Esophagus muscularis mucosa (tissue), 4 donors: ENCODE results near the gene PUSL1. TPM values are rescaled to one million over a fixed set of nuclear protein-coding genes. Genes with fewer than 3 reads are reported as not detected.

Experiments used
- DNase-seq: peaks from one replicate; pipeline ENCODE4 v3.0.0-alpha.2; 2017; ENCODE audit errors: extremely low spot score
- H3K27ac ChIP-seq, 4 donors: fragments of 200-600 bp; sonication (generic); replicated peaks in 1 of 4; 1 replicate in 3 of 4; 2 replicates in 1 of 4; pipeline ENCODE4 v1.5.1; 2016 to 2019; ENCODE audit warnings: mild to moderate bottlenecking in 1 of 4
- H3K27me3 ChIP-seq, 4 donors: fragments of 200-600 bp; sonication (generic); one replicate each; pipeline versions ENCODE4 v1.5.1 to v1.6.0; 2016 to 2019
- H3K36me3 ChIP-seq, 4 donors: fragments of 200-600 bp; sonication (generic); one replicate each; pipeline ENCODE4 v1.5.1; 2016 to 2019
- H3K4me1 ChIP-seq, 4 donors: fragments of 200-600 bp; sonication (generic); one replicate each; pipeline ENCODE4 v1.5.1; 2016 to 2019
- H3K4me3 ChIP-seq, 4 donors: fragments of 200-600 bp; sonication (generic); 1 replicate in 2 of 4; 2 replicates in 2 of 4; pipeline ENCODE4 v1.5.1; 2016 to 2019; ENCODE audit warnings: mild to moderate bottlenecking in 4 of 4, moderate library complexity in 1 of 4
- H3K9me3 ChIP-seq, 4 donors: fragments of 200-600 bp; sonication (generic); 1 replicate in 3 of 4; 2 replicates in 1 of 4; pipeline ENCODE4 v1.5.1; 2016 to 2019
- EP300 ChIP-seq: sonication (generic); formaldehyde crosslinking; IDR thresholded peaks from one replicate; pipeline ENCODE4 v1.6.1; 2017; ENCODE audit warnings: antibody characterized with exemption
- POLR2A ChIP-seq: fragments of 450-650 bp; IDR thresholded peaks from one replicate; pipeline ENCODE4 v1.6.1; 2017; ENCODE audit warnings: antibody characterized with exemption, moderate library complexity, mild to moderate bottlenecking, low read depth
- POLR2AphosphoS5 ChIP-seq, 2 donors: sonication (generic); formaldehyde crosslinking; IDR thresholded peaks; one replicate each; pipeline ENCODE4 v1.6.1; 2017; ENCODE audit warnings: antibody characterized with exemption in 2 of 2
- WGBS: methylation state at CpG from one replicate; pipeline ENCODE4 v1.1.5; 2018; 5-methylcytosine and 5-hydroxymethylcytosine counted together
- intact Hi-C: fragments of 100-400 bp; cut with DNase I; formaldehyde crosslinking; loops from one replicate; pipeline ENCODE4 v1.15.1; 2023
- total RNA-seq, 4 donors: library from RNA; depleted of rRNA; stranded (reverse); fragments of >200 nt; gene quantifications; one replicate each; pipeline versions ENCODE4 v1.1.0 to v1.2.1, GENCODE V29; 2016
- TF ChIP-seq, protein P1 (sequence below), 3 experiments: fragments of 200-600 bp in 2 of 3; fragments of 450-650 bp in 1 of 3; sonication (generic) in 2 of 3; IDR thresholded peaks; one replicate each; pipeline ENCODE4 v1.5.1; 2017 to 2019; ENCODE audit warnings: antibody characterized with exemption in 3 of 3, mild to moderate bottlenecking in 2 of 3, moderate library complexity in 1 of 3

The PUSL1 gene
- total RNA-seq, 4 donors from 2014 or later: 10.3 to 24.7 (median 21.7) TPM

DNA sequence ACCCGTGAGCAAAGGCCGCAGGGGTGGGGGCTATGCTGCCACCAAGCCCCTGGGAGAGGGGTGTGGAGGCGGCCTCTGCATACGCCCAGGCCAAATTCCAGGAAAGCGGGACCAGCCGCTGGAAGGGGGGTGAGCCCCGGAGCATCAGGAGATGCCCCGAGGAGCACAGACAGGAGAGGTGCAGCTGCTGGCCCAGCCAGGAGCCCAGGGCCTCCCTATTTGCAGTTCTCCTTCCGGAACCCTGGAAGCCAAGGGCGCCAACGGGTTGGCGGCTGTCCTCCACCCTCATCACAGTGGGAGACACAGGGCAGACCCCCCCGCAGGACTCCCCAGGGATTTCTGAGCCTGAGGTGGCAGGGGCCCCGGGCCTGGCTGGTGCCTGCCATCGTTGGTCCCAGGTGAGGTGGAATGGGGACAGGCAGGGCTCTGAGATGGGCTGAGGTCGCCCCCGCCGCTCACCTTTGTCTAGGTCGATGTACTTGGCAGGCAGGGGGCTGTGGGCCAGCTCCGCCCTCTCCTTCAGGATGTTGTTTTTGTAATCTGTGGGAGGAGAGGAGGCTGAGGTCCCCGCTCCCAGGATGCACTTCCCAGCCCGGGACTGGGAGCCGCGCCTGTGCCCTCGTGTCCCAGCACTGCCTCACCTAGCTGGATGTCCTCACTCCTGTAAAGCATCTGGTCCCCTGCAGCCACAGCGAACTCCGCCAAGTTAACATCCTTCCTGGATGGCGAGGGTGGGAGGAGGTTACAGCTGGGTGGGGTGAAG lies 45.2 kb downstream of the PUSL1 start:
- Histone ChIP-seq H3K27ac (peak overlapping the region; percentile 30 to 73 (median 54)), H3K36me3 (peaks cover 0 to 25% (median 7%) of the 10 kb centered on the region in 4 donors), H3K4me3 (no peak overlapping the region), H3K27me3 (peaks cover 0 to 59% (median 26%) of the 10 kb centered on the region in 4 donors), H3K9me3 (no peaks in the 10 kb centered on the region), H3K4me1 (peaks cover 43 to 76% (median 70%) of the 10 kb centered on the region in 4 donors)
- 49% methylated on average over 8 of the region's 28 CpGs for WGBS
- intact Hi-C loops: no loop called here
- TF ChIP-seq POLR2AphosphoS5 (IDR thresholded peaks at IDR 0.05): no peak
- TF ChIP-seq, protein P1, sequence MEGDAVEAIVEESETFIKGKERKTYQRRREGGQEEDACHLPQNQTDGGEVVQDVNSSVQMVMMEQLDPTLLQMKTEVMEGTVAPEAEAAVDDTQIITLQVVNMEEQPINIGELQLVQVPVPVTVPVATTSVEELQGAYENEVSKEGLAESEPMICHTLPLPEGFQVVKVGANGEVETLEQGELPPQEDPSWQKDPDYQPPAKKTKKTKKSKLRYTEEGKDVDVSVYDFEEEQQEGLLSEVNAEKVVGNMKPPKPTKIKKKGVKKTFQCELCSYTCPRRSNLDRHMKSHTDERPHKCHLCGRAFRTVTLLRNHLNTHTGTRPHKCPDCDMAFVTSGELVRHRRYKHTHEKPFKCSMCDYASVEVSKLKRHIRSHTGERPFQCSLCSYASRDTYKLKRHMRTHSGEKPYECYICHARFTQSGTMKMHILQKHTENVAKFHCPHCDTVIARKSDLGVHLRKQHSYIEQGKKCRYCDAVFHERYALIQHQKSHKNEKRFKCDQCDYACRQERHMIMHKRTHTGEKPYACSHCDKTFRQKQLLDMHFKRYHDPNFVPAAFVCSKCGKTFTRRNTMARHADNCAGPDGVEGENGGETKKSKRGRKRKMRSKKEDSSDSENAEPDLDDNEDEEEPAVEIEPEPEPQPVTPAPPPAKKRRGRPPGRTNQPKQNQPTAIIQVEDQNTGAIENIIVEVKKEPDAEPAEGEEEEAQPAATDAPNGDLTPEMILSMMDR (IDR thresholded peaks at IDR 0.05): no peak
- TF ChIP-seq EP300: no peak
- TF ChIP-seq POLR2A: no peak
- DNase-seq: no peak

DNA sequence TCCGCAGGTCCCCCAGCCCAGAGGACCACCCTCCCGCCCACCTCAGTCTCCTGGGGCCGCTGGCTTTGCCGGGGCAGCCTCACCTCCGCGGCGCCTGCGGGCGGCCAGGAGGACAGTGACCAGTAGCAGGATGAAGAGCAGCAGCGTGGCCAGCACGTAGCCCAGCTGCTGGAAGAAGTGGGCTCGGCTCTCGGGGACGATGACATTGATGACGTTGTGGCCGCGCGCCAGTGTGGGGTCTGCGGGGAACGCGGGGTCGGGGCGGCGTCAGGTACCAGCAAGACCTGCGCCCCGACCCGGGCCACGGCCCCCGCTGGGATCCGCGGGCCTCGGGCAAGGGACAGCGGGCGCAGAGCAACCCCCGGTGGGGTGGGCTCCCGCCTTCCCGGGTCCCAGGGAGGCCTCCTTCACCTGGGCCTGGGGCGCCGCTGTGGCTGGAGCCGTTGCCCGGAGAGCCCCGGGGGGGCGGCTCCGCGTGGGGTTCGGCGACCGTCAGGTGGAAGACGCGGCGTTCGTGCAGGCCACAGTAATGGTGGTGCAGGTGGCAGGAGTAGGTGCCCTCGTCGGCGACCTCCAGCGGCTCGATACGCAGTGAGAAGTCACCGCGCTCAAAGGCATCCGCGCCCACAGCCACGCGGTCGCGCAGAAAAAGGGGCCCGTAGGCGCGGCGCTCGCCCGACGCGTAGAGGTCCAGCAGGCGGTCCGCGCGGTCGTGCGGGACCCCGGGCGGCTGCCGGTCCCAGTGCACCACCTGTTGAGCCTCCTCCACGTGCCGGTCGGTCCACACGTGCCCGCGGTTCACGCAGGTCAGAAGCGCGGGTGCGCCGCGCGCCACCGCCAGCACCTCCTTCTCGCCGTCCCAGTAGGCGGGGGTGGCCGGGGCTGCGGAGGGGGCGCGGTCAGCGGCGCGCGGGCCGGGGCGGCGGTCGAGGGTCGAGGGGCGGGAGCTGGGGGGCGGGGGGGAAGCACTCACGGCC lies 46.2 kb downstream of the PUSL1 start:
- no peak for DNase-seq
- intact Hi-C loops: no loop called here
- Histone ChIP-seq H3K36me3 (peaks cover 0 to 25% (median 7%) of the 10 kb centered on the region in 4 donors), H3K4me1 (peaks cover 43 to 84% (median 80%) of the 10 kb centered on the region in 4 donors), H3K4me3 (peak overlapping the region; percentile 35 to 69 (median 44)), H3K9me3 (no peaks in the 10 kb centered on the region), H3K27ac (peak overlapping the region; percentile 81 to 88 (median 84)), H3K27me3 (peaks cover 0 to 68% (median 26%) of the 10 kb centered on the region in 4 donors)
- 51% methylated on average over 71 of the region's 116 CpGs for WGBS
- TF ChIP-seq POLR2AphosphoS5 (IDR thresholded peaks at IDR 0.05): no peak
- TF ChIP-seq, protein P1 (IDR thresholded peaks at IDR 0.05): no peak
- no peak for TF ChIP-seq POLR2A
- TF ChIP-seq EP300: no peak

DNA sequence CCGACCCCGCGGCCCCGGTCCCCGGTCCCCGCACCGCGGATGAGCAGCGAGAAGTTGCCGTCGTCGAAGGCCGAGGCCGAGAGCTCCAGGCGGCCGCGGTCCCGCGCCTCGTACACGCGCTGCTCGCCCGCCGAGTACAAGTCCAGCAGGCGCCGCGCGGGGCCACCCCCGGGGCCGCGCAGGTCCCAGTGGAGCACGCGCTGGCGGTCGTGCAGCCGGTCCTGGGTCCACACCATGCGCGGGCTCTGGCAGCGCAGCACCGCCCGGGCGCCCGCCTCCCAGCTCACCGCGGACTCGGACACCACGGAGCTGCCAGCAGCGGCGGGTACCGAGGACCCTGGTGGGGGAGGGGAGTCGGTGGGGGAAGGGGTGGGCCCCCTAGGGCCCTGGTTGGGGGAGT lies 47.0 kb downstream of the PUSL1 start:
- Histone ChIP-seq H3K9me3 (no peaks in the 10 kb centered on the region), H3K27me3 (peaks cover 0 to 74% (median 26%) of the 10 kb centered on the region in 4 donors), H3K4me3 (peak overlapping the region; percentile 35 to 69 (median 44)), H3K27ac (peak overlapping the region; percentile 81 to 88 (median 84)), H3K36me3 (peaks cover 0 to 25% (median 7%) of the 10 kb centered on the region in 4 donors), H3K4me1 (peaks cover 43 to 93% (median 88%) of the 10 kb centered on the region in 4 donors)
- intact Hi-C loops: no loop called here
- 0% methylated on average over 8 of the region's 52 CpGs for WGBS
- TF ChIP-seq POLR2A (no peak), POLR2AphosphoS5 (IDR thresholded peaks at IDR 0.05) (no peak), EP300 (no peak)
- TF ChIP-seq, protein P1 (IDR thresholded peaks at IDR 0.05): no peak
- DNase-seq: no peak

DNA sequence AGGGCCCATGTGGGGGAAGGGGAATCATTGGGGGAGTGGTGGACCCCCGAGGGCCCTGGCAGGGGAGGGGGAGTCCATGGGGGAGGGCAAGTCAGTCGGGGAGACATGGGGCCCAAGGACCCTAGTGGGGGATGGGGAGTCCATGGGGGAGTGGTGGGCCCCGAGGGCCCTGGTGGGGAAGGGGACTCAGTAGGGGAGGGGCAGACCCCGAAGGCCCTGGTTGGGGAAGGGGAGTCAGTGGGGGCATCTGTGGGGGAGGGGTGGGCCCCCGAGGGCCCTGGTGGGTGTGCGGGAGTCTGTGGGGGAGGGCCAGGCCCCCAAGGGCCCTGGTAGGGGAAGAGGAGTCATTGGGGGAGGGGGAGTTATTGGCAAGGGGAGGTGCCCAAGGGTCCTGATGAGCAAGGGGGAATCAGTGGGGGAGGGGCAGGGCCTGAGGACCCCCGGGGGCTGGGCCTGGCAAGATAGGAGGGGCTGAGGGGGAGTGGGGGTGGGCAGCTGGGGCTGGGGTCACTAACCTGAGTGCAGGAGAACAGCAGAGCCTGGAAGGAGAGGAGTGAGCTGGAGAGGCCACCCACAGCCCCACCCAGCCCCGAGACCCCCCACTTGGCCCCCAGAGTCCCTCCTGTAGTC lies 47.9 kb downstream of the PUSL1 start:
- Histone ChIP-seq H3K4me3 (peak overlapping the region; percentile 47 to 69 (median 57)), H3K27ac (peak overlapping the region; percentile 81 to 88 (median 84)), H3K36me3 (peaks cover 0 to 25% (median 7%) of the 10 kb centered on the region in 4 donors), H3K27me3 (peaks cover 0 to 74% (median 26%) of the 10 kb centered on the region in 4 donors), H3K9me3 (no peaks in the 10 kb centered on the region), H3K4me1 (peaks cover 49 to 100% (median 94%) of the 10 kb centered on the region in 4 donors)
- no peak for DNase-seq
- WGBS: 25% methylated on average over 7 of the region's 8 CpGs
- intact Hi-C loops: no loop called here
- TF ChIP-seq, protein P1 (IDR thresholded peaks at IDR 0.05): no peak
